Body of pancreas (tissue), 4 donors: ENCODE results near the gene SIK3. TPM values are rescaled to one million over a fixed set of nuclear protein-coding genes. Genes with fewer than 3 reads are reported as not detected.

Experiments used
- ATAC-seq: fragments of 150-250 bp; one replicate; pipeline ENCODE4 v1.9.1; 2016
- DNase-seq, 4 donors: peaks; one replicate each; pipeline ENCODE4 v3.0.0-alpha.2; 2019
- H3K27ac ChIP-seq, 4 donors: fragments of 200-600 bp; sonication (generic); 1 replicate in 3 of 4; 2 replicates in 1 of 4; pipeline versions ENCODE4 v1.5.1 to v1.6.1; 2016 to 2019; ENCODE audit warnings: mild to moderate bottlenecking in 1 of 4, mixed read lengths in 1 of 4, moderate library complexity in 1 of 4
- H3K27me3 ChIP-seq, 2 donors: fragments of 200-600 bp; sonication (generic); one replicate each; pipeline ENCODE4 v1.6.0; 2016; ENCODE audit warnings: mild to moderate bottlenecking in 1 of 2
- H3K36me3 ChIP-seq, 2 donors: fragments of 200-600 bp; sonication (generic); replicated peaks in 1 of 2; 2 replicates each; pipeline ENCODE4 v1.5.1; 2016; ENCODE audit warnings: low read depth in 2 of 2; ENCODE audit not compliant: insufficient read depth in 1 of 2
- H3K4me1 ChIP-seq: fragments of 200-600 bp; sonication (generic); one replicate; pipeline ENCODE4 v1.6.0; 2016
- H3K4me3 ChIP-seq, 2 donors: fragments of 200-600 bp; sonication (generic); 1 replicate in 1 of 2; 2 replicates in 1 of 2; pipeline ENCODE4 v1.5.1; 2016 to 2019
- H3K9me3 ChIP-seq, 3 donors: fragments of 200-600 bp; sonication (generic); 1 replicate in 2 of 3; 2 replicates in 1 of 3; pipeline ENCODE4 v1.5.1; 2016
- CTCF ChIP-seq, 7 experiments: fragments of 450-650 bp in 4 of 7; fragments of 200-600 bp in 3 of 7; sonication (generic) in 3 of 7; IDR thresholded peaks; one replicate each; pipeline ENCODE4 v1.5.1; 2016 to 2019; ENCODE audit warnings: antibody characterized with exemption in 7 of 7
- POLR2A ChIP-seq, 3 donors: fragments of 450-650 bp; IDR thresholded peaks; one replicate each; pipeline ENCODE4 v1.6.1; 2016; ENCODE audit warnings: antibody characterized with exemption in 3 of 3, mild to moderate bottlenecking in 2 of 3
- WGBS, 2 donors: methylation state at CpG; one replicate each; pipeline ENCODE4 v1.1.5; 2017; 5-methylcytosine and 5-hydroxymethylcytosine counted together
- intact Hi-C: fragments of 100-400 bp; cut with DNase I; formaldehyde crosslinking; loops from one replicate; pipeline ENCODE4 v1.15.1; 2023
- total RNA-seq, 2 donors: library from RNA; depleted of rRNA; stranded (reverse); fragments of >200 nt; gene quantifications; one replicate each; pipeline ENCODE4 v1.1.0, GENCODE V29; 2016

The SIK3 gene
- total RNA-seq, 2 donors from 2014 or later, result 24.1 to 46.1 TPM

GRCh38 chr11:116840224-116840745, 257.9 kb downstream of the SIK3 start:
- no peak for DNase-seq

GRCh38 chr11:116838321-116839084, 259.7 kb downstream of the SIK3 start:
- no peak overlapping the region for H3K27ac ChIP-seq
- WGBS, 2 donors, result 77 to 81% methylated on average over 6 of the region's 6 CpGs
- no peak for ATAC-seq

More at GRCh38 chr11:116840224-116840745, 257.9 kb downstream of the SIK3 start:
- TF ChIP-seq CTCF (IDR thresholded peaks at IDR 0.05) (no peak), POLR2A (IDR thresholded peaks at IDR 0.05) (no peak)
- no peaks in the 10 kb centered on the region for H3K9me3 ChIP-seq
- H3K4me1 ChIP-seq, result peaks cover 18% of the 10 kb centered on the region
- no peak overlapping the region for H3K27ac ChIP-seq
- intact Hi-C loops, result no loop called here
- H3K4me3 ChIP-seq, result no peak overlapping the region
- no peak for ATAC-seq
- 26 to 39% methylated on average over 6 of the region's 6 CpGs for WGBS, 2 donors
- no peaks in the 10 kb centered on the region for H3K27me3 ChIP-seq
- H3K36me3 ChIP-seq, result peaks cover 0 to 7% of the 10 kb centered on the region in 2 donors

GRCh38 chr11:116837231-116838091, 260.8 kb downstream of the SIK3 start, which contains the start of gene APOA1:
Gene APOA1, minus strand, starts transcription at chr11:116837622. Its CDS starts 235 bp downstream, at chr11:116837387.
- intact Hi-C loops, result loop anchor here (5.0 kb wide), 1 partner anchor 45 kb away; the partner anchor contains the start of gene APOA5
- ATAC-seq, result no peak
- DNase-seq, result no peak
- 64 to 80% methylated on average over 10 to 19 of the region's 19 CpGs for WGBS, 2 donors
- Histone ChIP-seq H3K36me3 (no peaks in the 10 kb centered on the region), H3K9me3 (no peaks in the 10 kb centered on the region), H3K27me3 (no peaks in the 10 kb centered on the region), H3K4me1 (peaks cover 44% of the 10 kb centered on the region), H3K4me3 (no peak within 1 kb of the TSS), H3K27ac (no peak within 1 kb of the TSS)
- TF ChIP-seq CTCF (IDR thresholded peaks at IDR 0.05), result no peak
- no peak for TF ChIP-seq POLR2A (IDR thresholded peaks at IDR 0.05)

More at GRCh38 chr11:116838321-116839084, 259.7 kb downstream of the SIK3 start:
- H3K4me3 ChIP-seq, result no peak overlapping the region
- no peaks in the 10 kb centered on the region for H3K27me3 ChIP-seq
- no peak for TF ChIP-seq POLR2A (IDR thresholded peaks at IDR 0.05)
- no peak for TF ChIP-seq CTCF (IDR thresholded peaks at IDR 0.05)
- intact Hi-C loops, result loop anchor here (5.0 kb wide), 1 partner anchor 46 kb away; the partner anchor contains the start of gene APOA5
- no peak for DNase-seq
- no peaks in the 10 kb centered on the region for H3K9me3 ChIP-seq
- H3K36me3 ChIP-seq, result peaks cover 0 to under 1% of the 10 kb centered on the region in 2 donors
- peaks cover 34% of the 10 kb centered on the region for H3K4me1 ChIP-seq

DNA sequence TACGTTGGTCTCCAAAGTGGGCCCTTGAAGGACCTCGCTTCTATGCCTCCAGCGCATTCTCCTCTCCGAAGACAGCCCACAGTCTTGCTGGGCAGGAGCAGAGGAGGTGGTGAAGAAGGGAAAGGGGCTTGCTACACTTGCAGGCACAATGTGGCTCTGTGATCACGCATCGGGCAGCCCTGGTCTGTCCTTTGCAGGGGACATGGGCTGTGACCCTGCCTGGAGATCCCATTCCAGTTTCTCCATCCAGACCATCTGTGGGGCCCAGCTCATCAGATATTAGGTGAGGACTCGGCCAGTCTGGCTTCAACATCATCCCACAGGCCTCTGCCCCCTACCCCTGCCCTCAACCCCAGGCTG, 261.6 kb downstream of the SIK3 start:
- 74 to 91% methylated on average over 5 to 7 of the region's 7 CpGs for WGBS, 2 donors
- Histone ChIP-seq H3K36me3 (no peaks in the 10 kb centered on the region), H3K9me3 (no peaks in the 10 kb centered on the region), H3K4me3 (no peak overlapping the region), H3K4me1 (peaks cover 52% of the 10 kb centered on the region), H3K27me3 (no peaks in the 10 kb centered on the region), H3K27ac (no peak overlapping the region)
- intact Hi-C loops, result loop anchor here (5.0 kb wide), 1 partner anchor 44 kb away; the partner anchor contains the start of gene APOA5
- ATAC-seq, result no peak
- no peak for DNase-seq
- TF ChIP-seq POLR2A (IDR thresholded peaks at IDR 0.05) (no peak), CTCF (IDR thresholded peaks at IDR 0.05) (no peak)
